MM.1S (cell line): ENCODE results near the gene DPH6.

ENCODE experiments used
- CTCF ChIP-seq: fragments of 300-600 bp; sonication (generic); IDR thresholded peaks from 2 replicates; pipeline ENCODE4 v1.5.1; 2016; ENCODE audit warnings: antibody characterized with exemption, low read length, mixed read lengths
- EZH2phosphoT487 ChIP-seq: fragments of 300-600 bp; sonication (generic); IDR thresholded peaks from 2 replicates; pipeline ENCODE4 v1.6.1; 2018; ENCODE audit warnings: antibody characterized with exemption, low read length

- TF ChIP-seq CTCF (no peak), EZH2phosphoT487 (no peak)
Measured at GRCh38 chr15:35442742-35443141, 103.2 kb downstream of the DPH6 start.
